Purkinje cell (primary cell): ENCODE results near the gene RPL36A. TPM values are rescaled to one million over a fixed set of nuclear protein-coding genes. Genes with fewer than 3 reads are reported as not detected.

ENCODE experiments used
- polyA plus RNA-seq: library from polyadenylated mRNA; unstranded; fragments of >200 nt; fragmentation: Nextera tagmentation; gene quantifications from 2 replicates; pipeline ENCODE4 v1.2.1, GENCODE V29; 2014

Gene RPL36A
- polyA plus RNA-seq, result 271 and 273 TPM in 2 replicates

DNA sequence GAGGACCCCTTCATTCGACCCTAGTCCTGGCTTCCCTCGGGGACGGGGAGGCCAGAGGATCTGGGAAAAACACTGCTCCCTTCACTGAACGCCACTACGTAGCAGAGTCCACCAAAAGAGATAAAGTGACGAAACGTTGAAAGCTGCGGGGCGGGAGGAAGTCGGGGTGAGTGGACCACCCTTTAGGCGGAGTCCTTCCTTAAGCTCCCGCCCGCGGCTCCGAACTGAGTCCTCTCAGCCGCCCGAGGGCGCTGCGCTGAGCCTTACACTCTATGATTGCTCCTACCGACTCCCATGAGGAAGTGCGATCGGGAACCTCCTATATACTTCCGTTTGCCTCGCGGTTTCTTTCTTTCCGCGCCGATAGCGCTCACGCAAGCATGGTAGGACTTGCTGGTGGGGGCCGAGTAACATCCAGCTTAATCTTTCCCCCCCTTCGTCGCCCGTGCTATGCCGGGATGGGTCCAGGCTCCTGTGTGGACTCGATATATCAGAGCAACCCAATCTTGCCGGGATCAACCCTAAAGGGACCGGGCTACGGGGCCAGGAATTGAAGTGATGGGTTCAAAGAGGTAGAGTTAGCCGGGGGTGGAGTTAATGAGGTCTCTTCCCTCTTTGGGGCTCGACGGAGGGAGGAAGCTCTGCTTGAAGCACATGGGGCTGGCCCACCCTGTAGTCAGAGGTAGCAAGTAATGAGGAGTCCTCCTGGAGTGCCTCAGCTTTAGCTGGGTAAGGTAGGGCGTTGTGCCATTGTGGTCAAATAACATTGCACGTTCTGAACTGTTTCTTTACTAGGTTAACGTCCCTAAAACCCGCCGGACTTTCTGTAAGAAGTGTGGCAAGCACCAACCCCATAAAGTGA lies at the start of gene RPL36A:
Gene RPL36A (plus strand): TSS at position 348 of the 862 bp plus-strand sequence. CDS start 33 bp downstream, at position 381.

DNA sequence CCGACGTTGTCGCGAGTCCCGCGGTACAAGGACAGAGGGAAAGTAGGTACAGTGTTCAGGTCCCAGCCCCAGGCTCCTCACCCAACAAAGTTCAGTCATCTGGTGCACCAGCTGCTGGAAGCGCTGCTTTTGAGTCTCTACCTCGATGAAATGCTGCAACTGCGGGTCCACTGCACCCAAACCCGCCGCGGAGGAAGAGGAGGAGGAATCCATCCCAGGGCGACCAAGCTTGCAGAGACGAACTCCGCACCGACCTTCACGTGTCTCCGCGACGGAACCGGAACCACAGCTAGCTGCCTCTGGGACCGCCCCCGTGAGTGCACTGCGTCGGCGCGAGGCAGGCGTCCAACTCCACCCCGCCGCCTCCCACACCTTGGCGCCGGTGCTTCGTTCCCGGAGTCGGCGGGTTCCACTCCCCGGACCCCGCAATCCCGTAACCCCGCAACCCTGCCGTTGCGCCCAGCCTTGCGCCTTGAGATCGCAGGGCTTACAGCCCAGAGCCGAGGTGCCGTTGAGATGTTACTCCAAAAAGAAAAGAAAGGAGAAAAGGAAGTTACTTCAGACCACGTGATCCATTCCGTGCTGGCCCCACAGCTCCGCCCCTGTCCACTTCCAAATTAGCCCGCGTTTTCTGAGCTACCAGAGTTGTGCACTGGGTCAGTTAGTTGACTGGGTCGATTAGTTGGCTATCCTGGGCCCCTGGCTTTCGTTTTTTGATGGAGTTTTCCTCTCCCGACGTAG lies 42.2 kb upstream of the RPL36A start, which contains the start of gene TIMM8A:
Gene TIMM8A (minus strand): TSS at position 291 of the 741 bp plus-strand sequence. CDS start 78 bp downstream, at position 213.

GRCh38 chrX:101385795-101386541 lies 4.8 kb upstream of the RPL36A start, which contains the start of gene BTK:
Gene BTK, minus strand, starts transcription at chrX:101386191. Its CDS starts 10,907 bp downstream, at chrX:101375284.

DNA sequence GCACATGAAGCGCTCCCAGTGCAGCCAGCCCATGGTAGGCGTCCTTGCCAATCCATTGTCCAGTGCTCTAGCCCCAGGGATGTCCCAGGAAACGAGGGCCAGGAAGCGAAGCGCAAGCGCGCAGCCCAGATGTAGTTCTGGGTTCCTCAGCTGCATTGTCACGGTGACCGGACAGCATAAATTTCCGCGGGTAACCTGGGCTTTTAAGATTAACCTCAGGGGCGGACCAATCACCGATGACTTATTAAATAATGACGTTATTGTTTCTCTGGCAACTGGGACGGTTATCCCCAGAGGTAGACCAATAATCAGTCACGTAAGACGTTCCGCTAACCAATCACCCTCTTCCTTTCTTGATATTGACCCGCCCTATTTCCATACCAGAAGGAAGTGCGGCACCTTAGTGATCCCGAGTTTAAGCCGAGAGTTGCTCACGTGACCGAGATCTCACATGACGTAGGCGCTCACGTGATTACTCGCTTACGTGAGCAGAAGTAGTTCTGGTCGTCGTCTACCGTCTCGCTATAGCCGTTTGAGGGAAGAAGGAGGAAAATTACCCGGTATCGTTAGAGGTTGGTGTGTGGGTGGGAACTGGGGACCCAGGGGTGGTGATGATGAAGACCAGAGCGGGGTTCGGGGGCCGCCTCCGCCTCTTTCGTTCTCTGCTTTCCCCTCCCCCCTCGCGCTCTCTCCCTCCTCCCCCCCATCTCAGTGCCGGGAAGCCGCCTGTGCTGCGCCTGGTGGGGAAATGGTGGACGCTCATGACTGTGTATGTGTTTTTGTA lies 17.1 kb downstream of the RPL36A start, which contains the start of the genes GLA and HNRNPH2:
Gene GLA (minus strand): TSS at position 178 of the 784 bp plus-strand sequence. CDS start 22 bp downstream, at position 156.
Gene HNRNPH2 (plus strand): TSS at position 475 of the 784 bp plus-strand sequence. CDS start 3,767 bp downstream, outside the sequence.

Other genes starting within 250 kb of the RPL36A start
- gene DRP2, start 171.2 kb upstream of the RPL36A start, polyA plus RNA-seq, result 1.0 and 1.2 TPM in 2 replicates
- 0.18 TPM in 1 of 2 replicates, not detected in the other for gene TAF7L, start 99.7 kb upstream of the RPL36A start, polyA plus RNA-seq
- 30.4 and 33.9 TPM in 2 replicates for gene TIMM8A, start 42.3 kb upstream of the RPL36A start, polyA plus RNA-seq
- not detected in 2 replicates for gene BTK, start 4.8 kb upstream of the RPL36A start, polyA plus RNA-seq
- 25.6 and 38.5 TPM in 2 replicates for gene GLA, start 16.9 kb downstream of the RPL36A start, polyA plus RNA-seq
- gene HNRNPH2, start 17.2 kb downstream of the RPL36A start, polyA plus RNA-seq, result 56.3 and 96.7 TPM in 2 replicates
- gene ARMCX4, start 94.4 kb downstream of the RPL36A start, polyA plus RNA-seq, result 5.1 and 9.9 TPM in 2 replicates
- gene ARMCX1, start 159.5 kb downstream of the RPL36A start, polyA plus RNA-seq, result 39.2 and 45.7 TPM in 2 replicates
- gene ARMCX6, start 227.0 kb downstream of the RPL36A start, polyA plus RNA-seq, result 45.5 and 75.8 TPM in 2 replicates
- gene ARMCX3, start 232.1 kb downstream of the RPL36A start, polyA plus RNA-seq, result 21.3 and 32.1 TPM in 2 replicates